ENCODE results near the gene ATXN7. TPM values are rescaled to one million over a fixed set of nuclear protein-coding genes. Genes with fewer than 3 reads are reported as not detected.

ATXN7 gene
- total and polyA plus RNA-seq, 2 donors (not counting 1 experiment from before 2014, with no cell fraction given) = 6.3 to 11.1 TPM

DNA sequence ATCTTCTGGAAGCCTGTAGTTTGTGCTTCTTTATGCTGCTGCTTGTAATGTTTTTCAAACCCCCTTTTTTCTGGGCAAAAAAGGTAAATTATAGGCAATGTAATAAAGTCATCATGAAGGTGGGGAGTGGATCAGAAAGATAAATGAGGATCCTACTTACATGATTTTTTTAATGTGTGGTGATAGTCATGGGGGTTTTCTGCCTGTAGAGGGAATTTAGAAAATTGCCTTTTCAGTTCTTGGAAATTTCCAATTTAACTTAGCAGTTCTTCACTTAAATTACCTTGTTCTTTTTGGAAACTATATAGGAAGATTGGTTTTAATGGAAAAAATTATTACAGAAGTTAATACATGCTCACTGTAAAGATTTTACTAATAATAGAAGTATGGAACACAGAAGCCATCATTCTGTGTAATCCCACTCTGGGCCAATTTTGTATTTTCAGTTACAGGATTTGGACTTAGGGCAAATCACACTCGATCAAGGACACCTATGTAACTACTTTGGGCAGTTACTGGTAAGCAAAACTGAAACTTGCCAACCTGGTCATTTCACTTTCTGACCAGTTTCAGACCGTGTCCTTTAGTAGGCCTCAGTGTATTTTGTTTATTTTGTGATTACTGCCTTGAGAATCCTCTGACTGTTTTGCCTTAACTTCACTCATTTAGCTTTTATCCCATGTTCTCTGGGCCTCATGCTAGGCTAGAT is 59.0 kb downstream of the ATXN7 start:
- H2AFZ ChIP-seq (ENCODE audit: low read length) = no peak overlapping the region
- H3K27ac ChIP-seq (ENCODE audit: insufficient read depth, low read length) = no peak overlapping the region
- no peaks in the 10 kb centered on the region for H3K9me3 ChIP-seq (ENCODE audit: control insufficient read depth, insufficient read depth, low read depth, low read length)
- peaks cover 8% of the 10 kb centered on the region for H3K36me3 ChIP-seq (ENCODE audit: control insufficient read depth, insufficient read depth, low read length)
- no peak overlapping the region for H3K9ac ChIP-seq (ENCODE audit: insufficient read depth, low read length)
- TF ChIP-seq EZH2 (IDR thresholded peaks at IDR 0.05; ENCODE audit: low read length, missing control alignments) = no peak
- TF ChIP-seq, protein P1, sequence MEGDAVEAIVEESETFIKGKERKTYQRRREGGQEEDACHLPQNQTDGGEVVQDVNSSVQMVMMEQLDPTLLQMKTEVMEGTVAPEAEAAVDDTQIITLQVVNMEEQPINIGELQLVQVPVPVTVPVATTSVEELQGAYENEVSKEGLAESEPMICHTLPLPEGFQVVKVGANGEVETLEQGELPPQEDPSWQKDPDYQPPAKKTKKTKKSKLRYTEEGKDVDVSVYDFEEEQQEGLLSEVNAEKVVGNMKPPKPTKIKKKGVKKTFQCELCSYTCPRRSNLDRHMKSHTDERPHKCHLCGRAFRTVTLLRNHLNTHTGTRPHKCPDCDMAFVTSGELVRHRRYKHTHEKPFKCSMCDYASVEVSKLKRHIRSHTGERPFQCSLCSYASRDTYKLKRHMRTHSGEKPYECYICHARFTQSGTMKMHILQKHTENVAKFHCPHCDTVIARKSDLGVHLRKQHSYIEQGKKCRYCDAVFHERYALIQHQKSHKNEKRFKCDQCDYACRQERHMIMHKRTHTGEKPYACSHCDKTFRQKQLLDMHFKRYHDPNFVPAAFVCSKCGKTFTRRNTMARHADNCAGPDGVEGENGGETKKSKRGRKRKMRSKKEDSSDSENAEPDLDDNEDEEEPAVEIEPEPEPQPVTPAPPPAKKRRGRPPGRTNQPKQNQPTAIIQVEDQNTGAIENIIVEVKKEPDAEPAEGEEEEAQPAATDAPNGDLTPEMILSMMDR (conservative IDR thresholded peaks at IDR 0.05 in 1 of 2, IDR thresholded peaks at IDR 0.05 in 1 of 2; ENCODE audit: low read depth in 1 of 2, low read length in 2 of 2) = no peak
- no peaks in the 10 kb centered on the region for H4K20me1 ChIP-seq (ENCODE audit: control insufficient read depth, extremely low read depth, insufficient read depth, low read length)
- H3K4me2 ChIP-seq (ENCODE audit: extremely low read depth, insufficient read depth, low read length) = no peak overlapping the region
- H3K79me2 ChIP-seq (ENCODE audit: control insufficient read depth, insufficient read depth, low read length) = peaks cover 35% of the 10 kb centered on the region
- H3K4me1 ChIP-seq (ENCODE audit: control insufficient read depth, extremely low read depth, insufficient read depth, low read length) = no peaks in the 10 kb centered on the region
- no peak overlapping the region for H3K4me3 ChIP-seq (replicated peaks in 1 of 4; ENCODE audit: control extremely low read depth in 1 of 4, insufficient read depth in 1 of 4, low read depth in 3 of 4, low read length in 4 of 4)
- H3K27me3 ChIP-seq (ENCODE audit: control insufficient read depth, insufficient read depth, low read length) = no peaks in the 10 kb centered on the region
- DNase-seq (ENCODE audit: low read depth in 2 of 2) = no peak

DNA sequence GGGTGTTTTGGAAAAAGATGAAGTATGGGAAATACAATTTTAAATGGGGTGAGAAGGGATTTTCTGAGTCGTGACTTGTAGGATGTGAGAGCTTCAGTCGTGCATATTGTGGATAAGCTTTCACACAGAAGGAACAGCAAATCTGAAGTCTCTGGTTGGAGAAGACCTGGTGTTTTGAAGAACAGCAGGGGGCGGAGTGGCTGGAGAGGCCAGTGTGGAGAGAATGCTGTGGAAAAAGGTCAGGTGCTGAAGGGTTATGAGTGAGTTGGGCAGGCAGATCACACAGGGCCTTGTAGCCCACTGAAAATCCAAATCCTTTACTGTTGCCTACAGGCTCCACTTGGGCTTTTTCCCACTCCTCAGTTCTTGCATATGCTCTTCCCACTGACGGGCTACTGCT is 62.6 kb downstream of the ATXN7 start:
- no peak for DNase-seq (ENCODE audit: low read depth in 2 of 2)
- H3K36me3 ChIP-seq (ENCODE audit: control insufficient read depth, insufficient read depth, low read length) = peaks cover 9% of the 10 kb centered on the region
- no peak overlapping the region for H3K27ac ChIP-seq (ENCODE audit: insufficient read depth, low read length)
- no peaks in the 10 kb centered on the region for H3K4me1 ChIP-seq (ENCODE audit: control insufficient read depth, extremely low read depth, insufficient read depth, low read length)
- no peak overlapping the region for H3K4me2 ChIP-seq (ENCODE audit: extremely low read depth, insufficient read depth, low read length)
- no peak overlapping the region for H3K9ac ChIP-seq (ENCODE audit: insufficient read depth, low read length)
- no peaks in the 10 kb centered on the region for H3K27me3 ChIP-seq (ENCODE audit: control insufficient read depth, insufficient read depth, low read length)
- TF ChIP-seq, protein P1 (conservative IDR thresholded peaks at IDR 0.05 in 1 of 2, IDR thresholded peaks at IDR 0.05 in 1 of 2; ENCODE audit: low read depth in 1 of 2, low read length in 2 of 2) = no peak
- no peak for TF ChIP-seq EZH2 (IDR thresholded peaks at IDR 0.05; ENCODE audit: low read length, missing control alignments)
- no peak overlapping the region for H2AFZ ChIP-seq (ENCODE audit: low read length)
- H4K20me1 ChIP-seq (ENCODE audit: control insufficient read depth, extremely low read depth, insufficient read depth, low read length) = no peaks in the 10 kb centered on the region
- H3K79me2 ChIP-seq (ENCODE audit: control insufficient read depth, insufficient read depth, low read length) = peaks cover 40% of the 10 kb centered on the region
- H3K9me3 ChIP-seq (ENCODE audit: control insufficient read depth, insufficient read depth, low read depth, low read length) = no peaks in the 10 kb centered on the region
- H3K4me3 ChIP-seq (replicated peaks in 1 of 4; ENCODE audit: control extremely low read depth in 1 of 4, insufficient read depth in 1 of 4, low read depth in 3 of 4, low read length in 4 of 4) = no peak overlapping the region

DNA sequence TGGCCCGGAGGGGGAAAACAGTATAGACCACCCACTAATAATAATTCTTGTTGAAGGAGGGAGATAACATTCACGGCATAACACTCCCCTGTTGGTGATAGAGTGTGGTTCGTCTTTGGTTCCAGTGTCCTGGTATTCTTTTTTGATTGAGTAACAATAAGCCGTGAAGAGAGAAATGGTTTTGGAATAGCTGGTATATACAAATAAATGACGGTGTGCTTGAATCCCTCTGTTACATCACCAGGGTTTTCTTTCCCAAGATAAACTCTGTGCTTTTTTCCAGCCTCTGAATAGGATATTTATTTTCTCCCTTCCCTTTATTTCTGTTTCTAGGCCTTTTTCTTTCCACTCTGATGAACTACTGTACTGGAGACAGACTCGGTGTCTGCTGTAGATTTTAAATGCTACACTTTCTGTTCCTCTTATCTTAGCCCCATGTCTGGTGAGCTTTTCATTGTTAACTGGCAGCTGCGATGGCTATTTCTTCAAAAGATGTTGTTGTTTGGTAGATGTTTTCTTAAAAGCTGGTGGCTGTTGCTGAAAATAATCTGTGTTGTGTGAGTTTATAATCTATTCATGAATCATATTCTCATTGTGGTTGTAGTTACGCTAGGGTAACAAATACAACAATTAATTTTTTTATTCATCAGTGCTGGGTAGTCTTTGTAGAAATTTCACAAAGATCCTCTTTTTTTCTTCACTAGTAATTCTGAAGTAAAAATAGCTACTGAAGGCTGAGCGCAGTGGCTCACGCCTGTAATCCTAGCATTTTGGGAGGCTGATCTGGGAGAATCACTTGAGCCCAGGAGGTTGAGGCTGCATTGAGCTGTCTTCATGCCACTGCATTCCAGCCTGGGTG is 64.0 kb downstream of the ATXN7 start:
- TF ChIP-seq EZH2 (IDR thresholded peaks at IDR 0.05; ENCODE audit: low read length, missing control alignments) = no peak
- TF ChIP-seq, protein P1 (conservative IDR thresholded peaks at IDR 0.05 in 1 of 2, IDR thresholded peaks at IDR 0.05 in 1 of 2; ENCODE audit: low read depth in 1 of 2, low read length in 2 of 2) = no peak
- Histone ChIP-seq H3K79me2 (ENCODE audit: control insufficient read depth, insufficient read depth, low read length) (peaks cover 41% of the 10 kb centered on the region), H3K4me3 (replicated peaks in 1 of 4; ENCODE audit: control extremely low read depth in 1 of 4, insufficient read depth in 1 of 4, low read depth in 3 of 4, low read length in 4 of 4) (no peak overlapping the region), H3K4me1 (ENCODE audit: control insufficient read depth, extremely low read depth, insufficient read depth, low read length) (no peaks in the 10 kb centered on the region), H2AFZ (ENCODE audit: low read length) (no peak overlapping the region), H3K4me2 (ENCODE audit: extremely low read depth, insufficient read depth, low read length) (no peak overlapping the region), H3K27me3 (ENCODE audit: control insufficient read depth, insufficient read depth, low read length) (no peaks in the 10 kb centered on the region), H3K27ac (ENCODE audit: insufficient read depth, low read length) (no peak overlapping the region), H3K9me3 (ENCODE audit: control insufficient read depth, insufficient read depth, low read depth, low read length) (no peaks in the 10 kb centered on the region), H3K36me3 (ENCODE audit: control insufficient read depth, insufficient read depth, low read length) (peaks cover 6% of the 10 kb centered on the region), H4K20me1 (ENCODE audit: control insufficient read depth, extremely low read depth, insufficient read depth, low read length) (no peaks in the 10 kb centered on the region), H3K9ac (ENCODE audit: insufficient read depth, low read length) (no peak overlapping the region)
- no peak for DNase-seq (ENCODE audit: low read depth in 2 of 2)

Measured in fibroblast of lung (primary cell).